Rectal smooth muscle tissue (tissue), 1 donor: ENCODE results near the gene IRS1.

Source experiments
- H3K27ac ChIP-seq: one replicate; pipeline ENCODE4 v1.7.0; 2013; ENCODE audit warnings: low read depth, low read length, inconsistent platforms
- H3K27me3 ChIP-seq: one replicate; pipeline ENCODE4 v1.7.0; 2013; ENCODE audit warnings: low read length; ENCODE audit not compliant: control insufficient read depth, insufficient read depth
- H3K36me3 ChIP-seq: one replicate; pipeline ENCODE4 v1.7.0; 2013; ENCODE audit warnings: low read length; ENCODE audit not compliant: control insufficient read depth, insufficient read depth
- H3K4me1 ChIP-seq: one replicate; pipeline ENCODE4 v1.7.0; 2013; ENCODE audit warnings: low read length; ENCODE audit not compliant: control insufficient read depth, insufficient read depth
- H3K4me3 ChIP-seq: one replicate; pipeline ENCODE4 v1.7.0; 2013; ENCODE audit warnings: low read length
- H3K9ac ChIP-seq: one replicate; pipeline ENCODE4 v1.7.0; 2013; ENCODE audit warnings: low read length

Gene IRS1

GRCh38 chr2:226777611-226778010, 22.0 kb downstream of the IRS1 start:
- no peak overlapping the region for H3K4me3 ChIP-seq
- no peaks in the 10 kb centered on the region for H3K27me3 ChIP-seq
- no peak overlapping the region for H3K9ac ChIP-seq
- no peaks in the 10 kb centered on the region for H3K36me3 ChIP-seq
- no peak overlapping the region for H3K27ac ChIP-seq
- H3K4me1 ChIP-seq = peaks cover 14% of the 10 kb centered on the region

- Histone ChIP-seq H3K27me3 (no peaks in the 10 kb centered on the region), H3K9ac (no peak overlapping the region), H3K4me3 (no peak overlapping the region), H3K36me3 (no peaks in the 10 kb centered on the region), H3K27ac (no peak overlapping the region), H3K4me1 (peaks cover 11% of the 10 kb centered on the region)
Measured at GRCh38 chr2:226776104-226776503, 23.5 kb downstream of the IRS1 start.

DNA sequence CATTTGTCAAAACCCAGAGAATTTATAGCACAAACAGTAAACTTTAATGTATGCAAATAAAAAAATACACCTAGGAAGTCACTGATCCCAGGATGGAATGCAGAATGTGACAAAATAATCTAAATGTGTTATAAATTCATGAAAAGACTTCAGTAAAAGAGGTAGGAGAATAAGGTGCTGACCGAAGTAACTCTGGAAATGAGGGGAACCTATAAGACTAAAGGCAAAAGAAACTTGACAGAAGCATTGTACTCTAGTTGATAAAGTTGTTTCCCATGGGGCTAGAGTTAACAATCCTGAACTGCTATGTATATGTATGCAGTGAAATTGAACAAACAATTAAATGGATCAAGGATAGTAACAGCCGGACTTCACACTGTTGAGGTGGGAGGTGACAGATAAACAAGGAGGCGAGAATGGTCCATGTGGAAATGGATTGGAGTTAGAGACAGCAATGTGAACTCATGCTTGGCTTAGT, 24.5 kb downstream of the IRS1 start:
- Histone ChIP-seq H3K9ac (no peak overlapping the region), H3K4me1 (peaks cover 11% of the 10 kb centered on the region), H3K36me3 (no peaks in the 10 kb centered on the region), H3K27ac (no peak overlapping the region), H3K4me3 (no peak overlapping the region), H3K27me3 (no peaks in the 10 kb centered on the region)

GRCh38 chr2:226773291-226773690, 26.3 kb downstream of the IRS1 start:
- Histone ChIP-seq H3K36me3 (no peaks in the 10 kb centered on the region), H3K27me3 (no peaks in the 10 kb centered on the region), H3K4me1 (peaks cover 11% of the 10 kb centered on the region), H3K4me3 (no peak overlapping the region), H3K27ac (no peak overlapping the region), H3K9ac (no peak overlapping the region)

DNA sequence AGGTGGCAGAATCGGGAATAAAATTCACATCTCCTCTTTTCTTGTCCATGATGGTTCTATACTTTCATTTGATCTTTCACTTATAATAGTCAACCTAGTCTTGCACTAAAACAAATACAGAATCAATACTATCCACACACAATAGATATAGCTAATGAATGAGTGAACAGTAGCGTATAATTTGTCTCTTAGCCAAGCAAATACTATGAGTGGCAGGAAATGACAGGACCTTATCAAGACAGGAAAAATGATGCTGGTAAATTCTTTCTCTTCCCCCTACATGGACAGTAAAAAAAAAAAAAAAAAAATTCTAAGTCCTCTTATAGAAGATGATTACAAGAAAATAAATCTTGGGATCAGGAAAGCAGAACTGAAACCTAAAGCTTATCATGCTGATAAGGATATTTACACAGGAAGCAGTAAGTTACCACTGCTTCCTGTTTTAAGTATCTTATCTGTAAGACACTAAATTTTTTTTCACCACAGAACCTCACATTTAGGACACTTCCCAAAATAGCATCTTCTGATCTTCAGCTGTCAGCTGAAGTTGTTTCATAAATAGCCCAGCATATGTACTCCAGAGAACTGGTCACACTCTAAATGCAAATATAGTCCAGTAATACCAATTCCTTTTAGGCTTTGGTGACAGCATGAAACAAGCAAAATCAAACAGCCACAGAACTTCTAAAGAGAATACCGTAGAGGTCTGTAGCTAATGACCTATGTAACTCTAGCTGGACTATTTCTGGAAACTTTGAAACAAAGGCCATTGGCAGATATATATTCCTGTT, 27.0 kb downstream of the IRS1 start:
- no peak overlapping the region for H3K4me3 ChIP-seq
- H3K9ac ChIP-seq = no peak overlapping the region
- peaks cover 11% of the 10 kb centered on the region for H3K4me1 ChIP-seq
- H3K27ac ChIP-seq = no peak overlapping the region
- H3K27me3 ChIP-seq = no peaks in the 10 kb centered on the region
- H3K36me3 ChIP-seq = no peaks in the 10 kb centered on the region

DNA sequence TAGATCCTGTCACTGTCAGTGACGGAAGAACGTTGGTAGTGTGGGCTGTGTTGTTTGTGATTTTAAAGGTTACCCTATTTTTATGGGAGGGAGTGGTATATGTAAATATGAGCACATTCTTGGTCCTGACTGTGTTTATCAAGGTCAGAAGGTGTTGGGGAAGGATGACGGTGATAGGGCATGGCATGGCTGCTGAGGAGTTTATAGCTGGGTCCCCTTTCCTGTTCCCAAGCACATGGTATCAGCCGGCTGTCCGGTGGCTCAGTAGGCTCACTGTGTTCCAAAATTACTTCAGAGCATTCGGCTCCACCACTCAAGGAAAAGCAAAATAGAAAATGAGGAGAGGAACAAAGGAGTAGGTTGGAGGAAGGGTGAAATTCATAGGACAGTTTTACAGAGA, 28.6 kb downstream of the IRS1 start:
- H3K27me3 ChIP-seq = no peaks in the 10 kb centered on the region
- peaks cover 15% of the 10 kb centered on the region for H3K4me1 ChIP-seq
- no peak overlapping the region for H3K9ac ChIP-seq

GRCh38 chr2:226767056-226767813, 32.4 kb downstream of the IRS1 start:
- Histone ChIP-seq H3K4me3 (no peak overlapping the region), H3K9ac (no peak overlapping the region), H3K27me3 (no peaks in the 10 kb centered on the region), H3K36me3 (no peaks in the 10 kb centered on the region), H3K4me1 (peaks cover 13% of the 10 kb centered on the region), H3K27ac (no peak overlapping the region)

More for the DNA sequence above, 28.6 kb downstream of the IRS1 start:
- no peaks in the 10 kb centered on the region for H3K36me3 ChIP-seq
- H3K27ac ChIP-seq = peak overlapping the region; percentile 4
- no peak overlapping the region for H3K4me3 ChIP-seq

DNA sequence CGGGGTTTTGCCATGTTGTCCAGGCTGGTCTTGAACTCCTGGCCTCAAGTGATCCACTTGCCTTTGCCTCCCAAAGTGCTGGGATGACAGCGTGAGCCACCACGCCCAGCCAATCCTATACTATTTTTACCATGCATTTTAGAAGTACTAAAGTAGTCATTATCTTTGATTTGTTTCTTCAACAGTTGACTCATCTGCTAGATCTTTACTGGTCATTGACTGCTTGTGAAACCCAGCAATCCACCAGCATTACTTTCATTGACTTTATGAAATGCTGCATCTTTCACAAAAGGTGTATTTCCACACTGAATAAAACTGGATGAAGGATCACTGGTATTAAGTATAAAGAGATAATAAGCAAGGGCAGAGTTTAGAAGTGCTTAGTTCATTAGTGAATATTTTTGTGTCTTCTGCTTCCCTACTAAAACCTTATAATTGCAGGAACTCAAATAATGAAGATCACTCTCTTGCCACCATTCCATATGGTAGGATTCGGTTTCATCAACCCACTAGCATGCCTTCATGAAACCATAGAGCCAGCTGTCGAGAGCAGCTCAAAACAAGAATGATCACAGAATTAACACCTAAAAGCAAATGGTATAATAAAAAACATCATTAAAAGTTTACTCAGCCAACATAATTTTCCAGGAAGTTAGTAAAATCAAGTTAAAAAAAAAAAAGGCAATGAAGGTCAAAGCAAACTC, 33.1 kb downstream of the IRS1 start:
- no peak overlapping the region for H3K9ac ChIP-seq
- H3K27me3 ChIP-seq = no peaks in the 10 kb centered on the region
- H3K4me1 ChIP-seq = peaks cover 7% of the 10 kb centered on the region
- H3K36me3 ChIP-seq = no peaks in the 10 kb centered on the region
- H3K4me3 ChIP-seq = no peak overlapping the region
- H3K27ac ChIP-seq = no peak overlapping the region

- Histone ChIP-seq H3K9ac (no peak overlapping the region), H3K4me1 (peaks cover 17% of the 10 kb centered on the region), H3K36me3 (no peaks in the 10 kb centered on the region), H3K27me3 (no peaks in the 10 kb centered on the region), H3K27ac (no peak overlapping the region), H3K4me3 (no peak overlapping the region)
Measured at GRCh38 chr2:226763320-226763719, 36.3 kb downstream of the IRS1 start.

DNA sequence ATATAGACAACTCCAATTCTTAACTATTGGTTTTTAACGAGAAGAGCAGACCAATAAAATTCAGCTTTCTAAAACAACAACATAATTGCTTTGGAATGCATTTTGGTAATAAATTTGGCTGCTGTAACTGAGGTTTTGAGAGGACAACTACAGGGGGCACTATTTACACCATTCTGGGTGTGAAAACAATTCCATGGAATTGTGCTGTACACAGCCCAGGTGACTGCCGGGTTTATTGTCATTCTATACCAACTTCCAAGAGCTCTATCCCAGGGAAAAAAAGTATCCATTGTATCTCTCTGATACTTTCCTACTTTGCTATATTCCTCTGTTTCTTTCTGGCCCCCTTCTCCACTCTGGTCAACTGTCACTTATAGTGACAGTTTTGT, 38.4 kb downstream of the IRS1 start:
- Histone ChIP-seq H3K36me3 (no peaks in the 10 kb centered on the region), H3K27me3 (no peaks in the 10 kb centered on the region), H3K27ac (no peak overlapping the region), H3K9ac (no peak overlapping the region), H3K4me3 (no peak overlapping the region), H3K4me1 (peaks cover 14% of the 10 kb centered on the region)

- Histone ChIP-seq H3K36me3 (no peaks in the 10 kb centered on the region), H3K27me3 (no peaks in the 10 kb centered on the region), H3K4me1 (peaks cover 14% of the 10 kb centered on the region), H3K4me3 (no peak overlapping the region), H3K9ac (no peak overlapping the region), H3K27ac (no peak overlapping the region)
Measured at GRCh38 chr2:226760412-226761194, 39.0 kb downstream of the IRS1 start.

GRCh38 chr2:226759768-226760167, 39.9 kb downstream of the IRS1 start:
- Histone ChIP-seq H3K9ac (no peak overlapping the region), H3K27ac (no peak overlapping the region), H3K4me3 (no peak overlapping the region), H3K4me1 (peaks cover 14% of the 10 kb centered on the region), H3K27me3 (no peaks in the 10 kb centered on the region), H3K36me3 (no peaks in the 10 kb centered on the region)
